SJCRH30 (cell line): Measurements from ENCODE around the gene MBD4. TPM values are rescaled to one million over a fixed set of nuclear protein-coding genes. Genes with fewer than 3 reads are reported as not detected.
"Not testable (repeated sequence)": the region's sequence is repeated elsewhere in the genome, so short reads cannot be mapped to it uniquely, and the experiment has no call there.

ENCODE experiments used
- DNase-seq, 2 experiments: peaks; one replicate each; pipeline ENCODE4 v3.0.0-alpha.2; 2015 to 2020
- H3K27ac ChIP-seq: fragments of 250-450 bp; sonication (Bioruptor Pico); 2 replicates; pipeline ENCODE4 v1.5.1; 2020; ENCODE audit warnings: mild to moderate bottlenecking, moderate library complexity
- H3K27me3 ChIP-seq: fragments of 250-450 bp; sonication (Bioruptor Pico); 2 replicates; pipeline ENCODE4 v1.5.1; 2020; ENCODE audit warnings: mild to moderate bottlenecking, moderate library complexity
- H3K36me3 ChIP-seq: fragments of 250-450 bp; sonication (Bioruptor Pico); 2 replicates; pipeline ENCODE4 v1.5.1; 2020; ENCODE audit warnings: mild to moderate bottlenecking, moderate library complexity
- H3K4me1 ChIP-seq: fragments of 250-450 bp; sonication (Bioruptor Pico); 2 replicates; pipeline ENCODE4 v1.5.1; 2020; ENCODE audit warnings: mild to moderate bottlenecking, moderate library complexity
- H3K4me3 ChIP-seq: fragments of 250-450 bp; sonication (Bioruptor Pico); 2 replicates; pipeline ENCODE4 v1.5.1; 2020; ENCODE audit warnings: mild to moderate bottlenecking, moderate library complexity
- H3K9me3 ChIP-seq: fragments of 250-450 bp; sonication (Bioruptor Pico); replicated peaks from 2 replicates; pipeline ENCODE4 v1.5.1; 2020; ENCODE audit warnings: mild to moderate bottlenecking, moderate library complexity
- total RNA-seq: library from RNA; depleted of rRNA; stranded (reverse); fragments of >200 nt; shearing (Covaris generic); gene quantifications from 2 replicates; pipeline ENCODE4 v1.2.3, GENCODE V29; 2014; rRNA removed

The MBD4 gene
- total RNA-seq = 29.6 and 36.7 TPM in 2 replicates

DNA sequence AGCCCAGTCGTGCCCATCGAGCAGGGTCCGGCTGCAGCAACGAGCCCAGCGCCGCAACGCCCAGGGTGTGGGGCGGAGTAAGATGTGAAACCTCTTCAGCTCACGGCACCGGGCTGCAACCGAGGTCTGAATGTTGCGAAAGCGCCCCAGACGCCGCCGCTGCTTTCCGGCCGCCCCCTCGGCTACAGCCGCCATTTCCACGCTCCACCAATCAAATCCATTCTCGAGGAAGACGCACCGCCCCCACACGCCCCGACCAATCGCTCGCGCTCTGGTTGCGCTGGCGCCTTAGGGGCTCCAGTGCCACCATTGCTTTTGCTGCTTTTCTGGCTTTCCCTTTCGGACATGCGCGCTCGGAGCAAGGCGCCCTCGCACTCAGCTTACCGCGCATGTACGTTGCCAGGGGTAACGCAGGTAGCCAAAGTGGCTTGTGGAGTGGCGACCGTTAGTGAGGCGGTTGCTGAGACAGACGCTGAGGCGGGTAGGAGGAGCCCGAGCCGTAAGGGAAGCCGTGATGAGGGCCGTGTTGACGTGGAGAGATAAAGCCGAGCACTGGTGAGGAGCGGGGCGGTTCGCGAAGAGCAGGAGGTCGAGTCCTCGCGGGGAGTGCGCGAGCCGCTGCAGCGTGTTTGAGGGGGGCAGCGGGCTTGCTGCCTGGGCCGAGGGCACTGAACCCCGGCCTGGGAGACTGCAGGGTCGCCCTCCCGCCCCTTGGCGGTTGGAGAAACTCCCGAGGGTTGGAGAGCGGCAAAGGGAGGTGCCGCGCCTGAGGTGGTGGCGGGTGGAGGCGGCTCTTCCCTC lies at the start of gene MBD4, which contains the start of gene IFT122:
Gene MBD4, minus strand, starts transcription at position 132 of the 801 bp plus-strand sequence. Its CDS starts 115 bp downstream, at position 17.
Gene IFT122, plus strand, starts transcription at position 408 of the 801 bp plus-strand sequence. Its CDS starts 107 bp downstream, at position 515.
- Histone ChIP-seq H3K4me3 (peak within 1 kb of the TSS; percentile 76), H3K27ac (peak within 1 kb of the TSS; percentile 32), H3K4me1 (peaks cover 9% of the 10 kb centered on the region), H3K9me3 (no peaks in the 10 kb centered on the region), H3K27me3 (no peaks in the 10 kb centered on the region), H3K36me3 (peaks cover 18% of the 10 kb centered on the region; the same call in 1 of the 2 replicates)
- DNase-seq = peak; percentile 97 to 98

DNA sequence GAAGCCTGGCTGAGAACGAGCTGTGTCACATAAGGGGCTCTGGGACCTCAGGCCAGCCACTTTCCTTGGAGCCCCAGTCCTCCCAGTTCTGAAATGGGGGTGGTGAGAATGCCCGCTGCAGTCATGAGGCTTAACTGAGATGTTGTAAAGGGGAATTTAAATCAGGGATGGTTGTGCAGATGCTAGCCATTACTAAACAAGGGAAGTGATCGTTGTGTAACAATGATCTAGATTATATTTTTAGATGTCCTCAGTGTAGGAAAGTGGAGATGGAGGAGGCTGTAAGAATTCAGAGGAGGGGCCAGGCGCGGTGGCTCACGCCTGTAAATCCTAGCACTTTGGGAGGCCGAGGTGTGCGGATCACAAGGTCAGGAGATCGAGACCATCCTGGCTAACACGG lies 49.5 kb upstream of the MBD4 start:
- H3K9me3 ChIP-seq, H3K4me3 ChIP-seq, DNase-seq, H3K27me3 ChIP-seq, H3K36me3 ChIP-seq, H3K27ac ChIP-seq, H3K4me1 ChIP-seq: not testable (repeated sequence)

DNA sequence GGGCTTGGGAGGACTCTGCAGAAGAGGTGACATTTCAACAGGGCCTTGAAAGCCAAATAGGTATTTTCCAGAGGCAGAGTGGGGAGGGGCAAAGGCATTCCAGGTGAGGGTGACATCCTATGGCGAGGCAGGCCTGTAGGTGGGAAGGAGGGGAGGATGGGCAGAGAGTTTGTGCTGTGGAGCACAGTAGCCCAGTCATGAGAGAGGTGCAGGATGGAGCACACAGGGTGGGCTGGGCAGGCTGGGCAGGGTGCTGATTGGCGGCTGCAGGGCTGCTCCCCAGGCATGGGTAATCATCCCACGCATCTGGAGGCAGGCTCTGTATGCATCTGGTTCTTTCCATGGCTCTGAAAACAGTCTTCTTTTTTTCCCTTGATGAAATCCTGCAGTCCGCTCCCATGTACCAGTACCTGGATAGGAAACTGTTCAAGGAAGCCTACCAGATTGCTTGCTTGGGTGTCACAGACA lies 48.2 kb upstream of the MBD4 start:
- not testable (repeated sequence) for H3K4me3 ChIP-seq, H3K27me3 ChIP-seq, H3K27ac ChIP-seq, DNase-seq, H3K4me1 ChIP-seq, H3K36me3 ChIP-seq, H3K9me3 ChIP-seq

DNA sequence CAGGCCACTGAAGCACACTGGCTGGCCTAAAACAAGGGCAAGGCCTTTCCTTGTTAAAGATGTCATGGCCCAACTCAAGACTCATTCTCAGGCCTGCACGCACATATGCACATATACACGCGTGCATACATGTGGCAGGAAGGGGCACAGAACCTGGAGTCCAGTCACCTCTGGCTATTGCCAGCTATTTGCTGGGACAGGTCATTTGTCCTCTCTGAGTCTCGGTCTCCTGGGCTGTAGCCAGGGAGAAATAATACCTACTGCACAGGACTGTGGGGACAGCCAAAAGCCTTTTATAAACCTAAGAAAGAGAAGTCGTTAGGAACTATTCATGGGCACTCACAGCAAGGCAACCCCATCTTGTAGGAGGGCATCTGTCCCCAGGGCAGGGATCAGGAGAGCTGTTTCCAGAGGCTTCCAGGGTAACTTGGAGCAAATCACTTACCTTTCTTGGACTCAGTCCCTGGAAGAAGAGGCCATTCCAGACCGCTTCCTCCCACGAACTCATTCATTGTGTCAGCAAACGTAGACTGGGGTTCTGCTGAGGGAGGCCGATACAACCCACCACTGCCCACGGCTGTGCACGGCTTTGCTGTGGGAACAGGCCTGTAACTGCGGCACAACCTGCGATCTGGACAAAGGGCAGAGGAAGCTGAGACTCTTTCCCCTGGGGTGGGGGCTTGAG lies 47.6 kb upstream of the MBD4 start:
- no peak overlapping the region for H3K27ac ChIP-seq
- DNase-seq = no peak
- no peaks in the 10 kb centered on the region for H3K27me3 ChIP-seq
- H3K4me1 ChIP-seq = no peaks in the 10 kb centered on the region
- H3K4me3 ChIP-seq = no peak overlapping the region
- no peaks in the 10 kb centered on the region for H3K9me3 ChIP-seq
- H3K36me3 ChIP-seq = no peaks in the 10 kb centered on the region

DNA sequence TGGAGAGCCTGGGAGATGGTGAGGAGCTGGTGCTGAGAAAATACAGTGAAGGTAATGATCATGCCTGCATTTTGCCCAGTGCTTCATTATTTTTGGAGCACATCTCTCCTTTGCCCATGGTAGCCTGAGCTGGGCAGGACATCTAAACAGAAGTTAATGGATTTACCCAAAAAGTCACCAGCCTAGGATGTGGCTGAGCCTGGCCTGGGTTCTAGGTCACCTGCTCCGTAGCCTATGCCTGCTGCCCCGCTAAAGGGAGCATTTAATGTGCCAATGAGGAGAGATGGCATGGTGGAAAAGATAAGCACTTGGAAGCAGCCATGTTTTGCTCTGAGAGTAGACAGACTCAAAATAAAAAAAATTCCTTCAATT lies 46.9 kb upstream of the MBD4 start:
- H3K27me3 ChIP-seq = no peaks in the 10 kb centered on the region
- H3K9me3 ChIP-seq = no peaks in the 10 kb centered on the region
- no peak overlapping the region for H3K4me3 ChIP-seq
- no peak overlapping the region for H3K27ac ChIP-seq
- H3K4me1 ChIP-seq = no peaks in the 10 kb centered on the region
- DNase-seq = no peak
- H3K36me3 ChIP-seq = no peaks in the 10 kb centered on the region

DNA sequence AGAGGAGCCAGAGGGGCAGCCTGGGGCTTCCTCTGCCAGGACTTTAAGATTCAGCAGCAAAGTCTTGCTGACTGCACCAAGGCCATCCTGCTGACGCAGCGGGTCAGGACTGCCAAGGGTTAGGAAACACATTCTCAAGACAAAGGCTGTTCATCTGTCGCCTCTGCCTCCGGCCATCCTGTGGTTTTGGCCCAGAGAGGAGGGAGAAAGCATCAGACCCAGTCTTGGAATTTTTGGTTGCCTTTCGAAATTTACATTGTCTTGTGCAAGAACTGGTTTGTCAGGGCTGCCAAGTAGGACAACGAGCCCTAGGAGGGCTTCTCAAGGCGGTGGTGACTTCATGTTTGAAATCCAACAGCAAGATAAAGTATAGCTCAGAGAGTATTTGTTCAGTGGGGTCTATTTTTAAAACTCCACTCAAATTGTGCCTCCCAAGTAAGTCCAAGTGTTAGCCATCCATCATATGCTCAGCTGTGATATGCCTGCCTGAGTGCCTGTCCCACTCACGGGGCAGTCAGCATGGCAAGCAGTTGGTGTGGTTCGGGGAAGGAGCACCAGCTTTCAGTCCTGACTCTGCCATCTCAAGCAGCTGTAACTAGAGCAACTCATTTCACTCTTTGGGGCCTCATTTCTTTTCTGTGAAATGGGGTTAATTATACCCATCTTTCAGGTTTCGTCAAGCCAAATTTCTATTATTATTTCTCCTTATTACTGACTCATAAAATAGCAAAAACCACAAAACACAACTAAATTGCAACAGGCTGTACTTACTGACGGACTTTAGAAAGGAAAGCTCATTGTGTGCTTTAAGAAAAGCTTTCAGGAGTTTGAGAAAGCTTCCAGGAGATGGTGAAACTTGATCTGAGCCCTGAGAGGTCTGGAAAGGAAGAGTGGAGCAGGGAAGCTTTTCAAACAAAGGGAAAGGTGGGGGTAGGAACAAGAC lies 46.2 kb upstream of the MBD4 start:
- H3K9me3 ChIP-seq = no peaks in the 10 kb centered on the region
- no peak overlapping the region for H3K4me3 ChIP-seq
- no peak for DNase-seq
- H3K27ac ChIP-seq = no peak overlapping the region
- no peaks in the 10 kb centered on the region for H3K36me3 ChIP-seq
- no peaks in the 10 kb centered on the region for H3K4me1 ChIP-seq
- H3K27me3 ChIP-seq = no peaks in the 10 kb centered on the region

- H3K27ac ChIP-seq, H3K36me3 ChIP-seq, DNase-seq, H3K27me3 ChIP-seq, H3K4me1 ChIP-seq, H3K9me3 ChIP-seq, H3K4me3 ChIP-seq: not testable (repeated sequence)
Observed at GRCh38 chr3:129485146-129485545, 45.4 kb upstream of the MBD4 start.

- no peak for DNase-seq
- Histone ChIP-seq H3K4me3 (no peak overlapping the region), H3K4me1 (no peaks in the 10 kb centered on the region), H3K9me3 (no peaks in the 10 kb centered on the region), H3K36me3 (no peaks in the 10 kb centered on the region), H3K27ac (no peak overlapping the region), H3K27me3 (no peaks in the 10 kb centered on the region)
Observed at GRCh38 chr3:129483870-129484269, 44.1 kb upstream of the MBD4 start.

GRCh38 chr3:129482721-129483120 lies 43.0 kb upstream of the MBD4 start:
- H3K27me3 ChIP-seq = no peaks in the 10 kb centered on the region
- no peaks in the 10 kb centered on the region for H3K4me1 ChIP-seq
- no peak overlapping the region for H3K27ac ChIP-seq
- DNase-seq = peak in 1 of 2 experiments; percentile 42
- H3K4me3 ChIP-seq = no peak overlapping the region
- H3K36me3 ChIP-seq = peaks cover 4% of the 10 kb centered on the region; the same call in 1 of the 2 replicates
- H3K9me3 ChIP-seq = no peaks in the 10 kb centered on the region

- H3K27me3 ChIP-seq = no peaks in the 10 kb centered on the region
- peaks cover 5% of the 10 kb centered on the region; the same call in 1 of the 2 replicates for H3K36me3 ChIP-seq
- DNase-seq = no peak
- H3K27ac ChIP-seq = no peak overlapping the region
- H3K9me3 ChIP-seq = no peaks in the 10 kb centered on the region
- no peak overlapping the region for H3K4me3 ChIP-seq
- H3K4me1 ChIP-seq = no peaks in the 10 kb centered on the region
Observed at GRCh38 chr3:129481766-129482332, 42.1 kb upstream of the MBD4 start.

DNA sequence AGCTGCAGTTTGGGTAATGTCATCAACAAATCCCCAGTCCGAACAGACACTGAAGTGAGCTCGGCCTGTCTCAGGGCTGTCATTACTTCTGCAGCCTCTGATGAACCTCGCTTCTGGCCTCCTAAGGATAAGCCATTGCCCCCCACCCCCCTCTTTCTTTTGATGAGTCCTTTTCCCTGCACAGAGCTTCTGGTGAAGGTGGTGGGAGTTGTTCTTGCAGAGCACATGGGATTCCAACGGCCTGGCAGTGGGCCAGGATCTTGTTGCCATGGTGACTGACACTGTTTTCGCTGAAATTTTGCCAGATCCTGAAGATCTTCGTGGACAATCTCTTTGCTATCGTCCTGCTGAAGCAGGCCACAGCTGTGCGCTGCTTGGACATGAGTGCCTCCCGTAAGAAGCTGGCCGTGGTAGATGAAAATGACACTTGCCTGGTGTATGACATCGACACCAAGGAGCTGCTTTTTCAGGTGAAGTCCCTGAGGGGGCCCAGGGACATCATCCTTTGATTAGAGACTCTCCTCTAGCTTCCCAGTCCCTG lies 41.5 kb upstream of the MBD4 start:
- not testable (repeated sequence) for H3K36me3 ChIP-seq, H3K4me3 ChIP-seq, H3K4me1 ChIP-seq, H3K27ac ChIP-seq, H3K27me3 ChIP-seq, H3K9me3 ChIP-seq
- peak; percentile 20 to 29 for DNase-seq

DNA sequence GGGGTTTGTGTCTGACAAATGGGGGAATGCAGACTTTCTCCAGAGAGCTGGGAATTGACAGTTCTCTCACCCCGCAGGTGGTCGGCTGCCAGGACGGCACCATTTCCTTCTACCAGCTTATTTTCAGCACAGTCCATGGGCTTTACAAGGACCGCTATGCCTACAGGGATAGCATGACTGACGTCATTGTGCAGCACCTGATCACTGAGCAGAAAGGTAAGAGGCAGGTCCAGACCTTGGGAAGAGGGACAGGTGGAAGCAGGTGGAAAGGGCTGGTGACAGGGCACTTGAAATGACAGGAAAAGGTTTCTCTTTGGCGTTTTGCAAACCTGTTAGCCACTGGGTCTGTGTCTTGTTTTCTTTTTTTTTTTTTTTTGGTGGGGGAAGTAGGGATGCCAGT lies 36.8 kb upstream of the MBD4 start:
- Histone ChIP-seq H3K4me1 (no peaks in the 10 kb centered on the region), H3K27me3 (no peaks in the 10 kb centered on the region), H3K36me3 (peaks cover 5% of the 10 kb centered on the region; the same call in 1 of the 2 replicates), H3K4me3 (no peak overlapping the region), H3K27ac (no peak overlapping the region), H3K9me3 (no peaks in the 10 kb centered on the region)
- DNase-seq = no peak

DNA sequence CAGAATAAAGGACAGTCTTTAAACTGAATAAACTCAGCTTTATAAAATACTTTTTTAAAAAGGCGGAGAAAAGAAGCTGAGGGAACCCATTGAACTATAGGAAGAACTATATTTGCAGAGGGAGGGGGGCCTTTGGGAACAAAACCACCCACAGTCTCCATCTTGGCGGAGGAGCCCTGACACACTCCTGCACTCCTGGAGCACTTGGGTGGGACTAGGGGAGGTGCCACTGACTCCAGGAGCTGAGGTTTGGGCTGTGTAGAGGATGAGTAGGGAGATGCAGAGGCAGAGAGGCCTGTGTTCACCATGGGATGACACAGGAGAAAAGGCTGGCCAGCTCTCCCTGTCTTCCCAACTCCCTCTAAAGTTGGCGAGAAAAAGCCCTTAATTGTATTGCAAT lies 36.1 kb upstream of the MBD4 start:
- no peak for DNase-seq
- Histone ChIP-seq H3K4me3 (no peak overlapping the region), H3K27ac (no peak overlapping the region), H3K9me3 (no peaks in the 10 kb centered on the region), H3K36me3 (peaks cover 5% of the 10 kb centered on the region; the same call in 1 of the 2 replicates), H3K4me1 (no peaks in the 10 kb centered on the region), H3K27me3 (no peaks in the 10 kb centered on the region)
